ENCODE data around the gene LRRC72.

Gene LRRC72

GRCh38 chr7:16561943-16562342 lies 35.3 kb downstream of the LRRC72 start:
- H4K91ac ChIP-seq (ENCODE audit: low read depth, low read length, poor library complexity) = no peak overlapping the region
- H3K36me3 ChIP-seq (replicated peaks in 1 of 2; ENCODE audit: control insufficient read depth in 2 of 2, insufficient read depth in 2 of 2, low read length in 2 of 2) = no peaks in the 10 kb centered on the region
- H4K8ac ChIP-seq (ENCODE audit: low read depth, low read length) = no peak overlapping the region
- peaks cover 2% of the 10 kb centered on the region for H3K79me1 ChIP-seq (ENCODE audit: low read depth, low read length)
- H3K23ac ChIP-seq (ENCODE audit: low read depth, low read length, poor library complexity) = no peak overlapping the region
- WGBS, 2 donors (ENCODE audit: extremely low coverage in 2 of 2, insufficient read length in 2 of 2, insufficient replicate concordance in 1 of 2) = no CpG with 5 or more reads among the region's 3 CpGs
- peaks cover 0 to 2% of the 10 kb centered on the region in 2 donors for H3K4me1 ChIP-seq (ENCODE audit: control insufficient read depth in 2 of 2, insufficient read depth in 1 of 2, low read depth in 1 of 2, low read length in 2 of 2)
- H2BK15ac ChIP-seq (ENCODE audit: low read length) = no peak overlapping the region
- no peak overlapping the region for H3K4me2 ChIP-seq (ENCODE audit: insufficient read depth, low read length, poor library complexity, severe bottlenecking)
- no peak overlapping the region for H3K27ac ChIP-seq (replicated peaks; ENCODE audit: low read length)
- H2BK120ac ChIP-seq (ENCODE audit: low read depth, low read length) = no peak overlapping the region
- no peak overlapping the region for H3K14ac ChIP-seq (ENCODE audit: low read length)
- DNase-seq (ENCODE audit: low spot score) = no peak
- no peak overlapping the region for H2BK5ac ChIP-seq (ENCODE audit: low read length)
- no peak overlapping the region for H2BK12ac ChIP-seq (ENCODE audit: low read length)
- H3K18ac ChIP-seq (ENCODE audit: low read length) = no peak overlapping the region
- H2AFZ ChIP-seq (ENCODE audit: low read length) = peak overlapping the region; percentile 25
- no peak overlapping the region for H3K9ac ChIP-seq (ENCODE audit: low read depth, low read length, poor library complexity)
- H3K4me3 ChIP-seq (ENCODE audit: low read length in 2 of 2) = no peak overlapping the region
- no peaks in the 10 kb centered on the region for H3K27me3 ChIP-seq (ENCODE audit: control insufficient read depth in 3 of 3, insufficient read depth in 3 of 3, low read depth in 1 of 3, low read length in 3 of 3)
- no peaks in the 10 kb centered on the region for H3K9me3 ChIP-seq (replicated peaks in 1 of 2; ENCODE audit: control insufficient read depth in 2 of 2, insufficient read depth in 1 of 2, low read depth in 1 of 2, low read length in 2 of 2)
- H2AK5ac ChIP-seq (ENCODE audit: low read depth, low read length) = no peak overlapping the region
- H3K4ac ChIP-seq (ENCODE audit: low read length) = no peak overlapping the region

DNA sequence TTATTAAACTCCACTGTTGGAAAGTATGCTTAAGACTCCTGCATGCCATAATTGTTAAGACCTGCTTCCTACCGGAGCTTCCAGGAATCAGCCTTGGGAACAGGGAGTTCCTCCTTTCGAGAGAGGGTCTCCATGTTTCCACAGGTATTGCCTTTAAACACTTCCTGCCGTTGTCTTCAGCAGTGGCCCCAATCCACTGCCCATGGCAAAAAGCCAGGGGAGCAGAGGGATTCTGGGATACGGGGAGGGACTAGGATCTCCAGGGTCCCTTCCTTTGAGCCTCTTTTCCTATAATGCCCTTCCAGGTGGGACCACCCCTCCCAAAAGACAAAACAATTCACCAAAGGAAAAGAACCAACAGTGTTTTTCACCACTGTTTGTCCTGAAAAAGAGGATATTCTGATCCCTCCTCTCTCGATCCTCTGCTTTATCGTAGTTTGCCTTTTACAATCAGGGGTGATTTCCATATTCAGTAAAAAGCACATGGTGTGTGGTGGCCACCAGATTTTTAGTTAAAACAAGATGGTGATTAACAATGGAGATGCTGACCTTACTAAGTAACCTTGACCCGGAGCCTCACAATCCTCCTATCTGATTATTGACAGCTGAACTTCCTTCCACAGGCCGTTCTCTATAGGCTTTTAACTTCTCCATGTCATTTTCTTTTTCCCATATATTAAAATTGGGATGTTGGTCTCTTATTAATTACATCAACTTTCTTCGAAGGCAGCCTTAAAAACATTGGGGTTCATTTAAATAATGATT lies 36.0 kb downstream of the LRRC72 start:
- WGBS, 2 donors (ENCODE audit: extremely low coverage in 2 of 2, insufficient read length in 2 of 2, insufficient replicate concordance in 1 of 2) = no CpG with 5 or more reads among the region's 9 CpGs
- H3K27ac ChIP-seq (replicated peaks; ENCODE audit: low read length) = no peak overlapping the region
- H2AK5ac ChIP-seq (ENCODE audit: low read depth, low read length) = no peak overlapping the region
- no peak overlapping the region for H3K4me3 ChIP-seq (ENCODE audit: low read length in 2 of 2)
- no peak overlapping the region for H2BK15ac ChIP-seq (ENCODE audit: low read length)
- H4K8ac ChIP-seq (ENCODE audit: low read depth, low read length) = no peak overlapping the region
- H3K36me3 ChIP-seq (replicated peaks in 1 of 2; ENCODE audit: control insufficient read depth in 2 of 2, insufficient read depth in 2 of 2, low read length in 2 of 2) = no peaks in the 10 kb centered on the region
- no peak for DNase-seq (ENCODE audit: low spot score)
- H3K14ac ChIP-seq (ENCODE audit: low read length) = no peak overlapping the region
- H2BK12ac ChIP-seq (ENCODE audit: low read length) = no peak overlapping the region
- H3K23ac ChIP-seq (ENCODE audit: low read depth, low read length, poor library complexity) = no peak overlapping the region
- H3K18ac ChIP-seq (ENCODE audit: low read length) = no peak overlapping the region
- H3K4me1 ChIP-seq (ENCODE audit: control insufficient read depth in 2 of 2, insufficient read depth in 1 of 2, low read depth in 1 of 2, low read length in 2 of 2) = peaks cover 0 to 2% of the 10 kb centered on the region in 2 donors
- no peak overlapping the region for H2BK5ac ChIP-seq (ENCODE audit: low read length)
- no peak overlapping the region for H3K4ac ChIP-seq (ENCODE audit: low read length)
- H3K9me3 ChIP-seq (replicated peaks in 1 of 2; ENCODE audit: control insufficient read depth in 2 of 2, insufficient read depth in 1 of 2, low read depth in 1 of 2, low read length in 2 of 2) = no peaks in the 10 kb centered on the region
- H3K4me2 ChIP-seq (ENCODE audit: insufficient read depth, low read length, poor library complexity, severe bottlenecking) = no peak overlapping the region
- H3K9ac ChIP-seq (ENCODE audit: low read depth, low read length, poor library complexity) = no peak overlapping the region
- no peak overlapping the region for H2BK120ac ChIP-seq (ENCODE audit: low read depth, low read length)
- peak overlapping the region; percentile 25 for H2AFZ ChIP-seq (ENCODE audit: low read length)
- peaks cover 2% of the 10 kb centered on the region for H3K79me1 ChIP-seq (ENCODE audit: low read depth, low read length)
- H4K91ac ChIP-seq (ENCODE audit: low read depth, low read length, poor library complexity) = no peak overlapping the region
- H3K27me3 ChIP-seq (ENCODE audit: control insufficient read depth in 3 of 3, insufficient read depth in 3 of 3, low read depth in 1 of 3, low read length in 3 of 3) = no peaks in the 10 kb centered on the region

GRCh38 chr7:16563281-16564022 lies 36.8 kb downstream of the LRRC72 start:
- Histone ChIP-seq H3K79me1 (ENCODE audit: low read depth, low read length) (peaks cover 2% of the 10 kb centered on the region), H3K23ac (ENCODE audit: low read depth, low read length, poor library complexity) (no peak overlapping the region), H2AK5ac (ENCODE audit: low read depth, low read length) (no peak overlapping the region)

DNA sequence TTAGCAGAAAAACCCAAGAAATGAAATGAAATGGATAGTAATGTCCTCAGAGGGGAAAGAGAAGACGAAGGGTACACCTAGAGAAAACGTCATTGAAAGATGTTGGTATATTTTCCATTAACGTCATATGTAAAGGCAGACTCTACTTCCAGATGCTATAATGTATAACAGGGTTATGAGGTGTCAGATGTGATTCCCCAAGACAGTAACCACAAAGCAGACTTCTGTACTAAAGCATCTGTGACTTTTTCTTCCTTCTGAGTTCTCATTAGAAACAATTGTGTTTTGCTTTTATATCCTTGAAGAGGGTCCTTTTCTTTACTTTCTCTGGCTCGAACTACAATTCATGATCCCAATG lies 37.4 kb downstream of the LRRC72 start:
- Histone ChIP-seq H3K23ac (ENCODE audit: low read depth, low read length, poor library complexity) (no peak overlapping the region), H3K79me1 (ENCODE audit: low read depth, low read length) (peaks cover 2% of the 10 kb centered on the region), H3K14ac (ENCODE audit: low read length) (no peak overlapping the region), H3K27me3 (ENCODE audit: control insufficient read depth in 3 of 3, insufficient read depth in 3 of 3, low read depth in 1 of 3, low read length in 3 of 3) (no peaks in the 10 kb centered on the region), H4K8ac (ENCODE audit: low read depth, low read length) (no peak overlapping the region), H3K4me3 (ENCODE audit: low read length in 2 of 2) (no peak overlapping the region), H3K4me2 (ENCODE audit: insufficient read depth, low read length, poor library complexity, severe bottlenecking) (no peak overlapping the region), H2BK12ac (ENCODE audit: low read length) (no peak overlapping the region), H4K91ac (ENCODE audit: low read depth, low read length, poor library complexity) (no peak overlapping the region), H3K4ac (ENCODE audit: low read length) (no peak overlapping the region), H3K4me1 (ENCODE audit: control insufficient read depth in 2 of 2, insufficient read depth in 1 of 2, low read depth in 1 of 2, low read length in 2 of 2) (peaks cover 0 to 2% of the 10 kb centered on the region in 2 donors), H3K18ac (ENCODE audit: low read length) (no peak overlapping the region), H3K9me3 (replicated peaks in 1 of 2; ENCODE audit: control insufficient read depth in 2 of 2, insufficient read depth in 1 of 2, low read depth in 1 of 2, low read length in 2 of 2) (no peaks in the 10 kb centered on the region), H2BK5ac (ENCODE audit: low read length) (no peak overlapping the region), H2BK120ac (ENCODE audit: low read depth, low read length) (no peak overlapping the region), H2AK5ac (ENCODE audit: low read depth, low read length) (no peak overlapping the region), H2AFZ (ENCODE audit: low read length) (no peak overlapping the region), H3K36me3 (replicated peaks in 1 of 2; ENCODE audit: control insufficient read depth in 2 of 2, insufficient read depth in 2 of 2, low read length in 2 of 2) (no peaks in the 10 kb centered on the region), H3K9ac (ENCODE audit: low read depth, low read length, poor library complexity) (no peak overlapping the region), H2BK15ac (ENCODE audit: low read length) (no peak overlapping the region), H3K27ac (replicated peaks; ENCODE audit: low read length) (no peak overlapping the region)
- no CpG with 5 or more reads among the region's 4 CpGs for WGBS, 2 donors (ENCODE audit: extremely low coverage in 2 of 2, insufficient read length in 2 of 2, insufficient replicate concordance in 1 of 2)
- DNase-seq (ENCODE audit: low spot score) = no peak

More at GRCh38 chr7:16563281-16564022, 36.8 kb downstream of the LRRC72 start:
- peaks cover 0 to 2% of the 10 kb centered on the region in 2 donors for H3K4me1 ChIP-seq (ENCODE audit: control insufficient read depth in 2 of 2, insufficient read depth in 1 of 2, low read depth in 1 of 2, low read length in 2 of 2)
- H3K27me3 ChIP-seq (ENCODE audit: control insufficient read depth in 3 of 3, insufficient read depth in 3 of 3, low read depth in 1 of 3, low read length in 3 of 3) = no peaks in the 10 kb centered on the region
- H3K18ac ChIP-seq (ENCODE audit: low read length) = no peak overlapping the region
- DNase-seq (ENCODE audit: low spot score) = no peak
- no peak overlapping the region for H2BK5ac ChIP-seq (ENCODE audit: low read length)
- H3K27ac ChIP-seq (replicated peaks; ENCODE audit: low read length) = no peak overlapping the region
- WGBS, 2 donors (ENCODE audit: extremely low coverage in 2 of 2, insufficient read length in 2 of 2, insufficient replicate concordance in 1 of 2) = no CpG with 5 or more reads among the region's 5 CpGs
- H3K4me2 ChIP-seq (ENCODE audit: insufficient read depth, low read length, poor library complexity, severe bottlenecking) = no peak overlapping the region
- no peak overlapping the region for H2BK120ac ChIP-seq (ENCODE audit: low read depth, low read length)
- H4K91ac ChIP-seq (ENCODE audit: low read depth, low read length, poor library complexity) = no peak overlapping the region
- H3K14ac ChIP-seq (ENCODE audit: low read length) = no peak overlapping the region
- no peak overlapping the region for H3K4me3 ChIP-seq (ENCODE audit: low read length in 2 of 2)
- H3K4ac ChIP-seq (ENCODE audit: low read length) = no peak overlapping the region
- H3K9me3 ChIP-seq (replicated peaks in 1 of 2; ENCODE audit: control insufficient read depth in 2 of 2, insufficient read depth in 1 of 2, low read depth in 1 of 2, low read length in 2 of 2) = no peaks in the 10 kb centered on the region
- H3K9ac ChIP-seq (ENCODE audit: low read depth, low read length, poor library complexity) = no peak overlapping the region
- H4K8ac ChIP-seq (ENCODE audit: low read depth, low read length) = no peak overlapping the region
- H2BK12ac ChIP-seq (ENCODE audit: low read length) = no peak overlapping the region
- H2AFZ ChIP-seq (ENCODE audit: low read length) = no peak overlapping the region
- H3K36me3 ChIP-seq (replicated peaks in 1 of 2; ENCODE audit: control insufficient read depth in 2 of 2, insufficient read depth in 2 of 2, low read length in 2 of 2) = no peaks in the 10 kb centered on the region
- H2BK15ac ChIP-seq (ENCODE audit: low read length) = no peak overlapping the region

All from neuronal stem cell (in vitro differentiated cells).